Measurements from ENCODE around the gene ZNF469.
"Not testable (repeated sequence)": the region's sequence is repeated elsewhere in the genome, so short reads cannot be mapped to it uniquely, and the experiment has no call there.

Gene ZNF469

DNA sequence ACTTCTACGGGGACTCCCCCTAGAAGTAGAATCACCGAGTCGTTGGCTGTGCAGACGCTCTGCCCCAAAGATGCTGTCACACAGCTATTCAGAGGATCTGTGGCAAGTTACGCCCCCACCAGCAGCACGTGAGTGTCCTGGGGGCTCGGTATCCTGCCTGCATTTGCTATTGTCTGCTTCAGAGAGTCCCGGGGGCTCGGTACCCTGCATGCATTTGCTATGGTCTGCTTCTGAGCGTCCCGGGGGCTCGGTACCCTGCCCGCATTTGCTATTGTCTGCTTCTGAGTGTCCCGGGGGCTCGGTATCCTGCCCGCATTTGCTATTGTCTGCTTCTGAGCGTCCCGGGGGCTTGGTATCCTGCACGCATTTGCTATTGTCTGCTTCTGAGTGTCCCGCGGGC, 23.8 kb upstream of the ZNF469 start:
- ATAC-seq (replicated peaks) = no peak
- H3K27ac Mint-ChIP-seq = no peak overlapping the region

DNA sequence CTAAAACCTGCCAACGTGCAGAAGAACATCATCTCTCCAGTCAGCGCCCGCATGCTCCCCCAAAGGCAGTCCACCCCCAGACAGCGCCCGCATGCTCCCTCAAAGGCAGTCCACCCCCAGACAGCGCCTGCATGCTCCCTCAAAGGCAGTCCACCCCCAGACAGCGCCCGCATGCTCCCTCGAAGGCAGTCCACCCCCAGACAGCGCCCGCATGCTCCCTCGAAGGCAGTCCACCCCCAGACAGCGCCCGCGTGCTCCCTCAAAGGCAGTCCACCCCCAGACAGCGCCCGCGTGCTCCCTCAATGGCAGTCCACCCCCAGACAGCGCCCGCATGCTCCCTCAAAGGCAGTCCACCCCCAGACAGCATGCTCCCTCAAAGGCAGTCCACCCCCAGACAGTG, 22.4 kb upstream of the ZNF469 start:
- H3K27me3 Mint-ChIP-seq = peaks cover 25 to 39% of the 10 kb centered on the region in 2 donors
- not testable (repeated sequence) for ATAC-seq (replicated peaks); DNase-seq; H3K4me1 Mint-ChIP-seq (ENCODE audit: low read depth in 2 of 2); H3K4me3 Mint-ChIP-seq; H3K27ac Mint-ChIP-seq; H3K36me3 Mint-ChIP-seq (ENCODE audit: insufficient read depth); H3K9me3 Mint-ChIP-seq

More for the DNA sequence above, 23.8 kb upstream of the ZNF469 start:
- H3K4me3 Mint-ChIP-seq = no peak overlapping the region
- H3K27me3 Mint-ChIP-seq = peaks cover 25 to 38% of the 10 kb centered on the region in 2 donors
- no peaks in the 10 kb centered on the region for H3K9me3 Mint-ChIP-seq
- DNase-seq = no peak
- H3K4me1 Mint-ChIP-seq (ENCODE audit: low read depth in 2 of 2) = no peaks in the 10 kb centered on the region
- H3K36me3 Mint-ChIP-seq (ENCODE audit: insufficient read depth) = no peaks in the 10 kb centered on the region

DNA sequence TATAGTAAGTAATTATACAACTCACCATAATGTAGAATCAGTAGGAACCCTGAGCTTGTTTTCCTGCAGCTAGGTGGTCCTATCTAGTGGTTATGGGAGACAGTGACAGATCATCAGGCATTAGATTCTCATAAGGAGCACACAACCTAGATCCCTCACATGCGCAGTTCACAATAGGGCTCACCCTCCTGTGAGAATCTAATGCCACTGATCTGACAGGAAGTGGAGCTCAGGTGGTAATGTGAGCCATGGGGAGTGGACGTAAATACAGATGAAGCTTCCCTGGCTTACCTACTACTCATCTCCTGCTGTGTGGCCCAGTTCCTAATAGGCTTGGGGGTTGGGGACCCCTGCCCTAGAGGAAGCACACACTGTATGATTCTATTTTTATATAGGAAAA, 21.8 kb upstream of the ZNF469 start:
- Mint-ChIP-seq H3K9me3 (no peaks in the 10 kb centered on the region), H3K4me1 (ENCODE audit: low read depth in 2 of 2) (no peaks in the 10 kb centered on the region), H3K36me3 (ENCODE audit: insufficient read depth) (no peaks in the 10 kb centered on the region), H3K27ac (no peak overlapping the region), H3K4me3 (no peak overlapping the region), H3K27me3 (peaks cover 25 to 39% of the 10 kb centered on the region in 2 donors)
- no peak for DNase-seq
- ATAC-seq (replicated peaks) = no peak

DNA sequence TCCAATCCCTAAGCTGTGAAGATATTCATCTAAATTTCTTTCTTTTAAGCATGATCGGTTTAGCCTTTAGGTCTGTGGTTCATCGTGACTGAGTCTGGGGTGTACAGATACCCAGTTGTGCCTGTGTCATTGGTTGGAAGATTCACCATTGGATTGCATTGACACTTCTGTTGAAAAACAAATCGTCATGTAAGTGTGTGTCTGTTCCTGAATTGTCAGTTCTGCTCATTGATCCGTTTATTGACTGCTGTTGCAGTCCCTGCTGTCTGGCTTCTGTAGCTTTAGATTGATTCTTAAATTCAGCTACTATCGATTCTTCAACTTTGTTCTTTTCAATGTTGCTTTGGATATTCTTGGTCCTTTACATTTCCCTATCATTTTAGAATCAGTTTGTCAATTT, 21.0 kb upstream of the ZNF469 start:
- Mint-ChIP-seq H3K4me1 (ENCODE audit: low read depth in 2 of 2) (no peaks in the 10 kb centered on the region), H3K4me3 (no peak overlapping the region), H3K9me3 (no peaks in the 10 kb centered on the region), H3K27ac (no peak overlapping the region), H3K27me3 (peaks cover 25 to 39% of the 10 kb centered on the region in 2 donors), H3K36me3 (ENCODE audit: insufficient read depth) (no peaks in the 10 kb centered on the region)
- ATAC-seq (replicated peaks) (no peak), DNase-seq (no peak)

DNA sequence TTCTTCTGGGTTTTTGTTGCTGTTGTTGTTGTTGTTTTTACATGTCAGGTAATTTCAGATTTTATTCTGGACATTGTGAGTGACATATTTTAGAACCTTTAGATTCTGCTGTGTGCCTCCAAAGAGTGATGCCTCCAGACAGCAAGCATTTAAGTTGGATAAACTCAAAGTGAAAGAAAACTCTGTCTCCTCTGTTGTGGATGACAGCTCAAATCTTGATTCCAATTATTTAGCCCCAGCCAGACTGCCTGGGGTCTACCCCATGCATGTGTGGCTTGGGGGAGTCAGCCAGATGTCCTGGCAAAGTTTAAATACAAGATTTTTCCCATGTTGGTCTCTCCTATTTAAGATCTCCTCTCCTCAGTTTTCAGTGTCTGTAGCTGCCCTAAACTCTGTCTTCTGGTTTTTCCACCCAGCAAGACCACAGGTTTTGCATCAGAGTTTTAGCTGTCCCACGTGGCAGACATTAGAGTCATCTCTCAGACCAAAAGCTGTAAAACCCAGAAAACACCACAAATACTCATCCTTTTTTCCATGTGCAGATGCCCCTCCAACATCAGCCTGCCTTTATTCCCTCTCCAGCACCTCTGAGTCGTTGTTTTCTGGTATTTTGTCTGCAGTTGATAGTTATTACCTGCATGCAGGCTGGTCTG, 19.4 kb upstream of the ZNF469 start:
- Mint-ChIP-seq H3K36me3 (ENCODE audit: insufficient read depth) (no peaks in the 10 kb centered on the region), H3K4me1 (ENCODE audit: low read depth in 2 of 2) (no peaks in the 10 kb centered on the region), H3K4me3 (no peak overlapping the region), H3K27ac (no peak overlapping the region), H3K27me3 (peaks cover 25 to 29% of the 10 kb centered on the region in 2 donors), H3K9me3 (no peaks in the 10 kb centered on the region)
- DNase-seq (no peak), ATAC-seq (replicated peaks) (no peak)

DNA sequence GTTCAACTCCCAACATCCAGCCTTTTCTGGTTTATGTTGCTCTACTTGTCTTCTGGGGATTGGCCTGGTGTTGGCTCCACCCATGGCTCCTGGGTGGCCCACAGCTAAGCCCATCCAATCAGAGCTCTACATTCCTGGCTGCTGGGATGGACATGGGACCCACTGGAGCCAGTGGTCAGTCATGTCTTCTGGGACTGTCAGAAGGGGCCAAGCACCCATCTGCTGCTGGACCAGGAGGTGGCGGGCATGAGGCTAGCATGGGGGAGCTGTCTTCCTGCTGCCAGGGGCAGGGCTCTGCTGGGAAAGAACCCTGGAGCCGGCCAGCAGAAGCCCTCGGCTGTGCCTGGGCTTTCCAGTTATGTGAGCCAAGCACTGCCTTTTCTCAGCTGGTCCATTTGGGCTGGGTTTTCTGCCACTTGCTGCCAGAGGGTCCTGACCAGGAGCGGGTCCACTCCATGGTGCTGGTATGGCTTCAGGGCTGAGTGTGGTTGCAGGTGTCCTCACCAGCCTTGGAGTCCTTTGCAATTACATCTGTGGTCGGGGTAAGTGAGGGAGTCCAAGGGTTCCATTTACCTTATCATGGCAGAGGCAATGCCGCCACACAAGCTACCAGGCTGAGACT, 17.4 kb upstream of the ZNF469 start:
- DNase-seq (no peak), ATAC-seq (replicated peaks) (no peak)
- Mint-ChIP-seq H3K27ac (no peak overlapping the region), H3K27me3 (peaks cover 18 to 20% of the 10 kb centered on the region in 2 donors), H3K4me3 (no peak overlapping the region), H3K4me1 (ENCODE audit: low read depth in 2 of 2) (no peaks in the 10 kb centered on the region), H3K9me3 (no peaks in the 10 kb centered on the region), H3K36me3 (ENCODE audit: insufficient read depth) (no peaks in the 10 kb centered on the region)

DNA sequence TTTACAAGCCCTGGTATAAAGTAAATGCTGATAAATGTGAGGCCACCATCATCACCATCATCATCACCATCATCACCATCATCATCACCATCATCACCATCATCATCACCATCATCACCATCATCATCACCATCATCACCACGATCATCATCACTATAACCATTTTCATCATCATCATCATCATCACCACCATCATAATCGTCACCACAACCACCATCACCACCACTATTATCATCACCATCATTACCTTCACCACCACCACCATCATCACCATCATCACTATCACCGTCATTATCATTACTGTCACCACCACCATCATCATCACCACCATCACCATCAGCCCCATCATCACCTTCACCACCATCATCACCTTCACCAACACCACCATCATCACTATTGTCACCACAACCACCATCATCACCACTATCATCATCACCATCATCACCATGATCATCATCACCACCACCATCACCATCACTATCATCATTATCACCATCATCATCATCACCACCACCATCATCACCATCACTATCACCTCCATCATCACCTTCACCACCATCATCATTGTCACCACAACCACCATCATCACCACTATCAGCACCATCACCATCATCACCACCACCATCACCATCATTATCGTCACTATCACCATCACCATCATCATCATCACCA, 16.6 kb upstream of the ZNF469 start:
- DNase-seq (no peak), ATAC-seq (replicated peaks) (no peak)
- Mint-ChIP-seq H3K27me3 (peaks cover 16 to 20% of the 10 kb centered on the region in 2 donors), H3K4me1 (ENCODE audit: low read depth in 2 of 2) (no peaks in the 10 kb centered on the region), H3K36me3 (ENCODE audit: insufficient read depth) (no peaks in the 10 kb centered on the region), H3K9me3 (no peaks in the 10 kb centered on the region), H3K27ac (no peak overlapping the region), H3K4me3 (no peak overlapping the region)

DNA sequence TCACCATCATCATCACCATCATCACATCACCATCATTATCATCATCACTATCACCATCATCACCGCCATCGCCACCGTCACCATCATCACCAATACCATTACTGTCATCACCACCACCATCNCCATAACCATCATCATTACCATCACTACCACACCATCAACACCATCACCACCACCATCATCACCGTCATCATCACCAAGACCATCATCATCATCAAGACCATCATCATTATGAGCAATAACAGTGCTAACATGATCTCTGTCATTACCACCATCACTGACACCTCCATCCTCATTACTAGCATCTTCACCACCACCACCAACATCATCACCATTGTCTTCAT, 16.1 kb upstream of the ZNF469 start:
- Mint-ChIP-seq H3K4me1 (ENCODE audit: low read depth in 2 of 2) (no peaks in the 10 kb centered on the region), H3K27ac (no peak overlapping the region), H3K9me3 (no peaks in the 10 kb centered on the region), H3K36me3 (ENCODE audit: insufficient read depth) (no peaks in the 10 kb centered on the region), H3K4me3 (no peak overlapping the region), H3K27me3 (peaks cover 11 to 16% of the 10 kb centered on the region in 2 donors)
- DNase-seq (no peak), ATAC-seq (replicated peaks) (no peak)

DNA sequence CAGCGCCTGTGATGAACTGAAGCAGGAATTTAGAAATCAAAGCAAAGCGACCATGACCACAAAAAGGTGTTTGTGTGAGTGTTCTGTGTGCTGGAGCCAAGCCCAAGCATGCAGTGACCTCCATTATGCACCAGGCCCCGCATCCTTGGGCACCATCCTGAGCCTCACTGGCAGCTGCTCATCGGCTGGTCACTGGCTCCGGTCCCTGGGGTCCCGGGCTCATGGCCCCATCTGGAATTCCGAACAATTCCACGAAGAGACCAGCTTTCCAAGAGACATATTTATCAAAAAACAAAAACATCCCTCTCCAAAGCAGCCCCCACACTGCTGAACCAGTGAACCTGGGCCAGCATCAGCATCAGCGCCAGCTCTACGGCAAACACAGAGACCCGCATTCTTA, 15.2 kb upstream of the ZNF469 start:
- H3K4me1 Mint-ChIP-seq (ENCODE audit: low read depth in 2 of 2) = no peaks in the 10 kb centered on the region
- peaks cover 11 to 12% of the 10 kb centered on the region in 2 donors for H3K27me3 Mint-ChIP-seq
- no peaks in the 10 kb centered on the region for H3K36me3 Mint-ChIP-seq (ENCODE audit: insufficient read depth)
- H3K4me3 Mint-ChIP-seq = no peak overlapping the region
- H3K9me3 Mint-ChIP-seq = no peaks in the 10 kb centered on the region
- no peak overlapping the region for H3K27ac Mint-ChIP-seq
- ATAC-seq (replicated peaks) (no peak), DNase-seq (no peak)

DNA sequence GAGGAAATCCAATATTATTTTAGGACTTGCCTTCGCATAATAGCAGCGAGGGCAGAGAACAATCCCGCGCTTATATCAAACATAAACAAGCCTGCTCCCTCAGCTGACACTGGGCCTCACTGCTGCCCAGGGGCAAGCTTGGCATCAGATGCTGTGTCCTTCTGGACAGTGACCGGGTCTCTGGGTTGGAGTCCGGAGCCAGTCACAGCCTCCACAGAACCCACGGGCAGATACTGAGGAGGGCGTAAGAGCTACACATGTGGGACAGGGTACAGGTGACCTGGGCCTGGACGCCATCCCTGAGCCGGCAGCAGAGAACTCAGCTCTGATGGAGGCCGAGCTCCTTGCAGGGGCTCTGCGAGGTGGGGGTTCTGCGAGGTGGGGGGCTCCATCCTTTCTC, 14.7 kb upstream of the ZNF469 start:
- Mint-ChIP-seq H3K4me3 (no peak overlapping the region), H3K27ac (no peak overlapping the region), H3K9me3 (no peaks in the 10 kb centered on the region), H3K36me3 (ENCODE audit: insufficient read depth) (no peaks in the 10 kb centered on the region), H3K4me1 (ENCODE audit: low read depth in 2 of 2) (no peaks in the 10 kb centered on the region), H3K27me3 (peaks cover 7 to 11% of the 10 kb centered on the region in 2 donors)
- ATAC-seq (replicated peaks) (no peak), DNase-seq (no peak)

DNA sequence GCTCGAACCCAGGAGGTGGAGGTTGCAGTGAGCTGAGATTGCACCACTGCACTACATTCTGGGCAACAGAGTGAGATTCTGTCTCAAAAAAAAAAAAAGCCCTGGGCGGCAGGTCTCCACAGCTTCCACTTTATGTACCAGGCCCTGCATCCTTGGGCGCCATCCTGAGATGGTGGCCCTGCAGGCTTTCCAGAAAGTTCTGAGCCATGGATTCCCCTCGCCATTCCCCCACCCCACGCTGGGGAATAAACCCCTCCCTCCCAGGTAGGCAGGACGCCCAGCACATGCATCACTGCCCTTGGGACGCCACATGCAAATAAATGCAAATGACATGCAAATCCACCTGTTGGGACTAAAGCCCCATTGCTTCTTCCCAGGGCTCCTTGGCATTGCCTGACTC, 13.8 kb upstream of the ZNF469 start:
- no peak overlapping the region for H3K27ac Mint-ChIP-seq
- H3K36me3 Mint-ChIP-seq (ENCODE audit: insufficient read depth) = no peaks in the 10 kb centered on the region
- ATAC-seq (replicated peaks) (no peak), DNase-seq (no peak)
- H3K4me1 Mint-ChIP-seq (ENCODE audit: low read depth in 2 of 2) = no peaks in the 10 kb centered on the region
- H3K9me3 Mint-ChIP-seq = no peaks in the 10 kb centered on the region
- H3K4me3 Mint-ChIP-seq = no peak overlapping the region
- H3K27me3 Mint-ChIP-seq = peaks cover 0 to 4% of the 10 kb centered on the region in 2 donors

DNA sequence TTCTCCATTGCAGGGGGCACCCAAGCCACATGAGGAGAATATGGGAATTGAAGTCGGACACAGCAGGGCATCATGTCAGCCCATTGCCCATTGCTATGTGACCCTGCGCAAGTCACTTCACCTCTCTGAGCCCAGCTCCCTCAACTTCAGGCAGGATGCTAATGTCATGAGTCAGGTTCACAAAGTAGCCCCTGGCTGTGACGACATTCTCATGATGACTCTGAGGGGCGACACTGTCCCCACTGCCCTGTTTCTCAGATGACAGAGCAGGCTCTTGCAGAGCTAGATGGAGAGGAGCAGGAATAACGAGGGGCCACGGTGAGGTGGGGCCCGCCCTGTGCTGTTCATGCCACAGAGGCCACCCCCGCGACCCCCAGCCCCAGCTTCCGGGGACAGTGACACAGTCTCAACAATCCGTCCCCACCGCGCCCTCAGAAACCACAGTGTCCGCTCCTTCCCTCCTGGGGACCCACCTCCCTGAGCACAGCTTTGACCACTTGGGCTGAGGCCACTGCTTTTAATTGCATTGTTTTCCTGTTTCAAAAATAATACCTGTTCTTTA, 13.2 kb upstream of the ZNF469 start:
- no peak for ATAC-seq (replicated peaks)
- DNase-seq = no peak
- Mint-ChIP-seq H3K4me3 (no peak overlapping the region), H3K4me1 (ENCODE audit: low read depth in 2 of 2) (no peaks in the 10 kb centered on the region), H3K9me3 (no peaks in the 10 kb centered on the region), H3K36me3 (ENCODE audit: insufficient read depth) (no peaks in the 10 kb centered on the region), H3K27me3 (peaks cover 0 to 8% of the 10 kb centered on the region in 2 donors), H3K27ac (no peak overlapping the region)

DNA sequence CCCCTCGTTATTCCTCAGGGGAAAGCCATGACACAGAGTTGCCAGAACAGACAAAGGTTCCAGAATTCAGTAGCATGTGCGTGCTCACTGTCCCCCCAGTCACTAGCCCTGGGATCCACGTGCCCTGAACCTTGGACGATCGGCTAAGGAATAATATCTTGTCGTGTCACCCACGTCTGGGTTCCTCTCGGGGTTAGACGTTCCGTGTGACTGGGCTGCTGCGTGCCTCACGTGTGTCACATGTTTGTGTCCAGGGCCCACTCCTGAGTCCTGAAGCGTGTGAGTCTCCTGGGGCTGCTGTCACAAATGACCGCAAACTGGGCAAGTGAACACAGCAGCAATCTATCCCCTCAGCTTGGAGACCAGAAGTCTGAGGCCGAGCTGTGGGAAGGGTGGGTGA, 12.4 kb upstream of the ZNF469 start:
- Mint-ChIP-seq H3K9me3 (no peaks in the 10 kb centered on the region), H3K4me1 (ENCODE audit: low read depth in 2 of 2) (no peaks in the 10 kb centered on the region), H3K36me3 (ENCODE audit: insufficient read depth) (no peaks in the 10 kb centered on the region), H3K27ac (no peak overlapping the region), H3K27me3 (peaks cover 0 to 9% of the 10 kb centered on the region in 2 donors), H3K4me3 (no peak overlapping the region)
- ATAC-seq (replicated peaks) (no peak), DNase-seq (no peak)

DNA sequence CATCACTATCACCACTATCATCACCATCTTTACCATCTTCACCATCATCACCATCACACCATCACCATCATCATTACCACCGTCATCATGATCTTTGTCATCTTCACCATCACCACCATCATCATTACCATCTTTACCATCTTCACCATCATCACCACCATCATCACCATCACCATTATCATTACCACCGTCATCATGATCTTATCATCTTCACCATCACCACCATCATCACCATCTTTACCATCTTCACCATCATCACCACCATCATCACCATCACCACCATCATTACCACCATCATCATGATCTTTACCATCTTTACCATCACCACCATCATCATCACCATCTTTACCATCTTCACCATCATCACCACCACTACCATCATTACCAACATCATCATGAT, 10.2 kb upstream of the ZNF469 start:
- Mint-ChIP-seq H3K27me3 (peaks cover 0 to 9% of the 10 kb centered on the region in 2 donors), H3K4me1 (ENCODE audit: low read depth in 2 of 2) (no peaks in the 10 kb centered on the region), H3K27ac (no peak overlapping the region), H3K36me3 (ENCODE audit: insufficient read depth) (no peaks in the 10 kb centered on the region), H3K4me3 (no peak overlapping the region), H3K9me3 (no peaks in the 10 kb centered on the region)
- ATAC-seq (replicated peaks) (no peak), DNase-seq (no peak)

Measured in effector memory CD8-positive, alpha-beta T cell (primary cell).